Stimulated activated CD8-positive, alpha-beta memory T cell treated with anti-CD3 and anti-CD28 coated beads, Interleukin-15, amount 100 ng/mL, for 24 hours (primary cell): ENCODE measurements around the gene EHD3.
"Not testable (repeated sequence)": the region's sequence is repeated elsewhere in the genome, so short reads cannot be mapped to it uniquely, and the experiment has no call there.

Experiments used
- DNase-seq: peaks from one replicate; pipeline ENCODE4 v3.0.0-alpha.2; 2020; ENCODE audit warnings: low read depth

Gene EHD3

GRCh38 chr2:31256611-31257382, 22.8 kb downstream of the EHD3 start:
- DNase-seq = no peak

DNA sequence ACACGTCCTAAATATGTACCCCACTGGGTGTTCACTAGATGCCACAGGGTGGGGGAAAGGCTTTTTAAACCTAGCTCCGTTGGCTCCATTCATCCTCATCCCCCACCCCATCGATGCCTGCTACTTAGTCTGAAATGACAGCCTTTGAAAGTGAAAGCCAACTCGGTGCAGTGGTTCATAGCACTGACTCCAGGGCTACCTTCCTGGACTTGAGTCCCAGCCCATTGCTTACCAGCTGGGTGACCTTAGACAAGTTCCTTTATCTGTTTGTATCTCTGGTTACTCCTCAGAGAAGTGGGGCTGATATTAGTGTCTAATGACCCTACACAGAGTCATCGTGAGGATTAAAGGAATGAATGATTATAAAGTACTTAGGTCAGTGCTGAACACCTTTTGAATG, 24.4 kb downstream of the EHD3 start:
- DNase-seq = no peak

DNA sequence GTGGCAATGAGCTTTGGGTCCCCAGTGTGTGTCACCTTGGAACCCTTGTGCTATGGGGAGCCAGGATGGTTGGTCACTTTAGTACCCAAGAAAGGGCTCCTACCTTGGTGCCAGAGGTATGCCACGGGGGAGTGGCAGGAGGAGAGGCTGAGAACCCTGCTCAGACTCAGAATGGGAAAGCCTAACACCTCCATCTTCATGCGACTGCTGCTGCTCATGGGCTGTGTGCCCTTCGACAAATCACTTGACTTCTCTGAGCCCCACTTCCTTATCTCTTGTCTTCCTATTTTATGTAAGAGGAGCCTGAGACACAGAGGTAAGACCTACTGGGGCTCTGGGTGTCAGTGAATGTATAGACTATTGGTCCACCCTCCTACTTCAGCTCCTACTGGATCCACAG, 25.1 kb downstream of the EHD3 start:
- DNase-seq = no peak

DNA sequence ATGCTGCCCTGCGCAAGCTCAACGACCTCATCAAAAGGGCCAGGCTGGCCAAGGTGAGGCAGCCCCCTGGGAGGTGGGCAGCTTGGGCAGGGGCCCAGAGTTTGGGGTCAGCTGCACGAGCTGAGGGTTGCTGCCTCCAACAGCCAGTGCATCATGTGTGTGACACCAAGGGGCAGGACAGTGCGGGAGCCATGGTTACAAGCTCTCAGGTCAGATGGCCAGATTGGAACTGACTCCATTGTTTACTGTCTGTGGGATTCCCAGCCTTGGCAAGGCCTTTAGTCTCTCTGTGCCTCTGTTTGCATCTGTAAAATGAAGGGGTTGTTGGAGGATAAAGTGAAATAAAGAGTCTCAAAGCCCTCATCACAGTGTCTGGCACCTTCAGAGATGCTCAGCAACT, 26.9 kb downstream of the EHD3 start:
- DNase-seq = no peak

- no peak for DNase-seq
Measured at GRCh38 chr2:31263636-31264190, 29.8 kb downstream of the EHD3 start.

DNA sequence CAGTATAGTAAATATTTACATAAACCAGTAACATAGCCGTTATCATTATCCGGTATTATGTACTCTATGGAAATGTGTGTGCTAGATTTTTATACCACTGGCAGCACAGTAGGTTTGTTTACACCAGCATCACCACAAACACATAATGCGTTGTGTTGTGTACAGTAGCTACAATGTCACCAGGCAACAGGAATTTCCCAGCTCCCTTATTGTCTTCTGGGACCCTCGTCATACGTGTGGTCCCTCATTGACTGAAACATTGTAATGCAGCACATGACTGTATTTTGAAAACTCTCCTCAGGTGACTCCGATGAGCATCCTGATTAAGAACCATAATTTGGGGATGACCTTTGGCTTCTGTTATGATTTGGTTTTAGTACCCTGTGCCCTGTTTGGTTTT, 31.3 kb downstream of the EHD3 start:
- DNase-seq = no peak

GRCh38 chr2:31266804-31267203, 32.9 kb downstream of the EHD3 start:
- DNase-seq = no peak

GRCh38 chr2:31267437-31268120, 33.6 kb downstream of the EHD3 start:
- DNase-seq = no peak

DNA sequence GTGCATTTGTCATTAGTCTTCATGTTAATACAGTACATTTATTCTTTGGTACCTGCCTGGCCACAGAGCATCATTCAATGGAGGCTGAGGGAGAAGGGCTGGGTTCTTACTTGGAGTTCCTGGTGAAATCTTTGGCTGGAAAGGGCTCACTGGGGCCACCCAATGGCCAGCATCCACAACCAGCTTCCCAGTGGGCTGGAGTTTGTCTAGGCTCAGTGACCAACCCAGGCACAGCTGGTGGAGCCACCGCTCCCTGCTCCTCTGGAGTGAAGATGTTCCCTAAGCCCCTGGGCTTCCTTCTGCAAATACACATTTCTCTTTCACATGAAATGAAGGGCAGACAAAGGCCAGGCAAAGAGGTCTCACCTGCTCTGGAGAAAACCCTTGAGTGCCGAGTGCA, 34.4 kb downstream of the EHD3 start:
- no peak for DNase-seq

GRCh38 chr2:31269087-31269486, 35.1 kb downstream of the EHD3 start:
- no peak for DNase-seq

DNA sequence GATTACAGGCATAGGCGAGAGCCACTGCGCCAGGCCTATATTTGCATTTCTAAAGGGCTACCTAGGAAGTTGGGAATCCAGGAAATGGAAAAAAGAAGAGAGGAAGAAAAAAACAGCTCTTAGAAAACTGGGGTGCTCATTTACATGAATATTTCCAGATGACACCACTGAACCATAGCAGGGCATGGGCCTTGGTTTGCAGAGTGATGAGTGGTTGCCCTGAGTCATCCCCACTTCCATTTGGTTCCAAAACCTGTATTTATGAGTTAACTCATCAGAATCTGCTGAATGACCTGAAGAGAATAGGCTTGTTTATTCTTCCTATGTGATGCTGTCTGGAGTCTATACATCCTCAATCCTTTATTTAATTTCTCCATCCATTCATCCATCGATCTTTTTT, 36.2 kb downstream of the EHD3 start:
- DNase-seq = no peak

GRCh38 chr2:31270822-31271231, 36.9 kb downstream of the EHD3 start:
- no peak for DNase-seq

DNA sequence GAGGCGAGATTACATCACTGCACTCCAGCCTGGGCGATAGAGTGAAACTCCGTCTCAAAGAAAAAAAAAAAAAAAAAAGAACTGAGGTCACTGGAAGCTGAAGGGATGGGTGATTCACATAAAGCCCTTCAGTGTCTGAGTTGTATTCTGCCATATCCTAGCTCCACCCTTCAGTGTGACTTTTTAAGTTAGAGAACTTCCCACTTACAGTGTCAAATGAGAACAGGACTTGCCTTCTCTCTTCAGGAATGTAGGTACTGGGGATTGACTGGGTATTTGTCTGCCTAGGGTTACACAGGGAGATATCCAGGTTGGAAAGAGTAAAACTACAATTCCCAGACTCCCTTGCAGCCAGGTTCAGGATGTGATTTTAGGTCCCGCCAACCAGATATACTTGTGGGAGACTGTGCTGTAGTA, 37.9 kb downstream of the EHD3 start:
- DNase-seq = no peak

DNA sequence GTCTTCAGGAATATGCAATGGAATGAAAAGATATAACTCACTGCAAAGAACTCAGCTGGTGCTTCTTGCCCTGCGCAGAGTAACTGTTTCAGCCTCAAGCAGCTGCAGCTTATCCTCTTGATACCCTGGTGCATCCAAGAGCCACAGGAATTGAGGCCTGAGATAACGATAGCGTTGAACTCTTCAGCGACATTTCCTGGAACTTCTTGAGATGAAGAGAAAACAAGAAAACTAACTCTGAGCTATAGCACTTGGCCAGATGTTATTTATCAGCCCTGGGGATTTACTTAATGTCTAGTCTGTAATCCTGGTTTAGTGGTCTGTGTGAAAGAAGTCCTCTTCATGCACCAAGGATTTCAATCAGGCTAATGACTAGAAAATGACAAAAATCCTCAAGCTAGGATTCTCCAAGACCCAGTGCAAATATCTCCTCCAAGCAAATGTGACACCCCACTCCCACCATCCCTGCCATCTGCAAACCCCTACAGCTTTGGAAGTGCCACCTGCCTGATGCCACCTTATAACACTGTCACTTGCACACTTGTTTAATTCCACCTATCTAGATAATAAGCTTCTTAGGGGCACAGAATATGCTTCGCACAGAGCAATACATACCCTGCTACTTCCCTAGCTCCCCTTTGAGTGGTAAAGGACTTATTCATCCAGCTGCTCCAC, 40.6 kb downstream of the EHD3 start:
- DNase-seq = no peak

GRCh38 chr2:31275976-31276375, 42.0 kb downstream of the EHD3 start:
- no peak for DNase-seq

- no peak for DNase-seq
Measured at GRCh38 chr2:31277621-31278020, 43.7 kb downstream of the EHD3 start.

DNA sequence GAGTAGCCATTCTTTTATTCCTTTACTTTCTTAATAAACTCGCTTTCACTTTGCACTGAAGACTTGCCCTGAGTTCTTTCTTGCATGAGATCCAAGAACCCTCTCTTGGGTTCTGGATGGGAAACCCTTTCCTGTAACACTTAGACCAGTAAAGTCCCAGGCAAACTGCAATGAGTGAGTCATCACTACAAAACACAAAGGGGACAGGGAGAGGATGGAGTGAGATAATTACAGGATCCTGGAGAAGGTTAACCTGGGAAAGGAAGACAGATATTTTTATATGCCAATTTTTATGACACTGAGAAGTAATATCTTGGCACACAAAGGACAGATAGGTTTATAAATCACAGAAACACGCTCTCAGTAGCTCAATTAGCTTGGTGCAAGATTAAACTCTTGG, 48.7 kb downstream of the EHD3 start:
- DNase-seq = no peak

- not testable (repeated sequence) for DNase-seq
Measured at GRCh38 chr2:31283193-31283919, 49.4 kb downstream of the EHD3 start.

- no peak for DNase-seq
Measured at GRCh38 chr2:31284107-31284506, 50.2 kb downstream of the EHD3 start.

DNA sequence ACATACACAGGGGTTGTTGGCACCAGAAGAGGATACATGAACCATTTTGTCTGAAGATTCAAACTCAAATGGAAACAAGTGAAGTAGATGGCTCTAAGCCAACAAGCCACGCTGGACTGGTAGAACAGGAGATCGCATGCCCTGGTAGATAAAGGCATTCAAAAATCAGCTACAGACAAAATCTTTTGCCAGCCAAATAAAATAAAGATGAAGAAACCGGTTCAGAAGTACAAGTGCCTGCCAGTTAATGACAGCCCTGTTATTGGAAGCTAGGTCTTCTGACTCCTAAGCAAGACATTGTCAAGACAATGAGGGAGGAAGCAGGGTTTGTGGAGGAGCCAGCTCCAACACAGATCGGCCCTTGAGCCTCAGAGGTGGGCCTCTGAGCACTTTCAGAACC, 52.3 kb downstream of the EHD3 start:
- DNase-seq = no peak

DNA sequence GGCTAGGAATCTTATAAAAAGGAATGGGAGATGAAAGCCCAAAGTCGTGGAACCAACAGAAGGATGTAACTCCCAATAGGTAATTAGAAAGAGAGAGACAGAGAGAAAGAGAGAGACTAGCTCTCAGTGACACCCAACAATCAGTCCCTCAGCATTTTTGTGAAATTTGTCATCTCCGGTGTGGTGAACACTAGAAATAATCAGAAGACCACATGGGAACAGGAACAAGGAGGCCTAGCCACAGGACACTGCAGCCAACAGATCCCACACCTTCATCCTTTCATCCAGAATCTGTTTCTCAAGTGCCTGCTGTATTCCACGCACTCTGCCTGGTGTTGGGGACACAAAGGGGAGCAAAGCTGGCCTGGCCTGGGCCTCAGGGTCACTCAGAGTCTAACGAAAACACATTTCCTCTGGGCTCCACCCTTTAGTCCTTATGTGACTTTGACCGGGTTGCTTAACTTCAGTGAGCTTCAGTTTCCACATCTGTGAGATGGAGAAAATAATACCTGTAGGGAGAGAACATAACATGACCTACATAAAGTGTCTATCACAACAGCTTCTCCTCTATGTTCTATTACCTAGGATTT, 53.1 kb downstream of the EHD3 start:
- no peak for DNase-seq

DNA sequence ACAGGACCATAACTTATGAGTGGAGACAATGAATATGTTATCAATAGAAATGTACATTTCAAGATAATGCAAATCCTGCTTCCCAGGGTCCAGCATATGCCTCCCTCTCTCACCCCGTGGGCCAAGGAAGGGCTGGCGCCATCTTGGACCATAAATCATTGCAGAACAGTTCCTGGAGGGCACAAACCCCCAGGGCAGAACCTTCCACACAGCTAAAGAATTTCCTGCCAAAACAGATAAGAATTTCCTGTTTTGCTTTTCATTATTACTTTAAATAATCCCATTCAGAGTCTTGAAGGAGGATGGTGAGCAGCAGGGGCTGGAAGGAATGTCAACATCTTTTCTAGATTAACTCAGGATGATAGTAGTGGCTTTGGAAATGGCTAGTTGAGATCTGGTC, 53.7 kb downstream of the EHD3 start:
- DNase-seq = no peak
